ENCODE data around the gene MCRIP2.

DNA sequence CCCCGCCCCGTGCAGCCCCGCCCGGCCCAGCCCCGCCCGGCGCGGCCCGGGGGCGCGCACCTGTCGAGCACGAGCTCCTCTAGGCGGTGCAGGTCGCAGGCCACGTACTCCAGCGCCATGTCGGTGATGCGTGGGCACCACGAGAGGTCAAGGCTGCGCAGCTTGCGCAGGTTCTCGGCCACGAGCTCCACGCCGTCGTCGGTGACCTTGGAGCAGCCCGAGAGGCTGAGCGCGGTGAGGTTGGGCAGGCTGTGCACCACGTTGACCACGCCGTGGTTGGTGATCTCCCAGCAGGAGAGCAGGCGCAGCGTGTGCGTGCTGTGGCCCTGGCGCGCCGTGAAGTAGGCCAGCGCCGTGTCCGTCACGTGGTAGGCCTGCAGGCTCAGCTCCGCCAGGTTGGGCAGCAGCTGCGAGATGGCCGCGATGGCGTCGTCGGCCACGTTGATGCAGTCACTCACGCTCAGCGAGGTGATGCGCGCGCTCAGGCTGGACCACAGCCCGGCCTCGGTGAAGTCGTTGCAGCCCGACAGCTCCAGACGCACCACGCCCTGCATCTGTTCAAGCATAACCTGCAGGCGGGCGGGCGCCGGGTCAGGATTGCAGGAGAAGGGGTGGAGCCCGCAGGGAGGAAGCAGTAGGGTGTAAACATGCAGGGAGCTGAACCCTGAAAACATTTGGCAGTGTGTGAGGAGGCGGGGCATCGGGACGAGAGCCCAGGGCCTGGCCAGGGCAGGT lies 53.9 kb downstream of the MCRIP2 start:
- TF ChIP-seq, protein P1, sequence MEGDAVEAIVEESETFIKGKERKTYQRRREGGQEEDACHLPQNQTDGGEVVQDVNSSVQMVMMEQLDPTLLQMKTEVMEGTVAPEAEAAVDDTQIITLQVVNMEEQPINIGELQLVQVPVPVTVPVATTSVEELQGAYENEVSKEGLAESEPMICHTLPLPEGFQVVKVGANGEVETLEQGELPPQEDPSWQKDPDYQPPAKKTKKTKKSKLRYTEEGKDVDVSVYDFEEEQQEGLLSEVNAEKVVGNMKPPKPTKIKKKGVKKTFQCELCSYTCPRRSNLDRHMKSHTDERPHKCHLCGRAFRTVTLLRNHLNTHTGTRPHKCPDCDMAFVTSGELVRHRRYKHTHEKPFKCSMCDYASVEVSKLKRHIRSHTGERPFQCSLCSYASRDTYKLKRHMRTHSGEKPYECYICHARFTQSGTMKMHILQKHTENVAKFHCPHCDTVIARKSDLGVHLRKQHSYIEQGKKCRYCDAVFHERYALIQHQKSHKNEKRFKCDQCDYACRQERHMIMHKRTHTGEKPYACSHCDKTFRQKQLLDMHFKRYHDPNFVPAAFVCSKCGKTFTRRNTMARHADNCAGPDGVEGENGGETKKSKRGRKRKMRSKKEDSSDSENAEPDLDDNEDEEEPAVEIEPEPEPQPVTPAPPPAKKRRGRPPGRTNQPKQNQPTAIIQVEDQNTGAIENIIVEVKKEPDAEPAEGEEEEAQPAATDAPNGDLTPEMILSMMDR (IDR thresholded peaks at IDR 0.05) = no peak
- TF ChIP-seq POLR2A (IDR thresholded peaks at IDR 0.05) (no peak), EP300 (IDR thresholded peaks at IDR 0.05) (no peak)
